Subcutaneous adipose tissue (tissue), 4 donors: Measurements from ENCODE around the gene TJP3. TPM values are rescaled to one million over a fixed set of nuclear protein-coding genes. Genes with fewer than 3 reads are reported as not detected.

Source experiments
- CTCF ChIP-seq: fragments of 450-650 bp; IDR thresholded peaks from one replicate; pipeline ENCODE4 v1.5.1; 2016; ENCODE audit warnings: low read depth, mild to moderate bottlenecking, control low read depth, antibody characterized with exemption, moderate library complexity
- total RNA-seq, 4 donors: library from RNA; depleted of rRNA; stranded (reverse); fragments of >200 nt; gene quantifications; one replicate each; pipeline ENCODE4 v1.1.0, GENCODE V29; 2016

The TJP3 gene
- under 1 TPM in 1 of 4 donors, not detected in 3; 0.22 TPM for total RNA-seq

- TF ChIP-seq CTCF, result no peak
Measured at GRCh38 chr19:3708207-3708931, at the start of gene TJP3. Gene TJP3 (plus strand): TSS chr19:3708384. CDS start chr19:3728433, 20,049 bp downstream.

GRCh38 chr19:3658870-3659745 is 49.1 kb upstream of the TJP3 start:
- TF ChIP-seq CTCF, result no peak

GRCh38 chr19:3659746-3660112 is 48.5 kb upstream of the TJP3 start:
- TF ChIP-seq CTCF, result no peak

GRCh38 chr19:3660493-3661219 is 47.5 kb upstream of the TJP3 start:
- no peak for TF ChIP-seq CTCF

GRCh38 chr19:3661284-3662238 is 46.6 kb upstream of the TJP3 start:
- no peak for TF ChIP-seq CTCF

GRCh38 chr19:3663838-3664237 is 44.3 kb upstream of the TJP3 start:
- no peak for TF ChIP-seq CTCF
